Measurements from ENCODE around the gene SH2D1B.

DNA sequence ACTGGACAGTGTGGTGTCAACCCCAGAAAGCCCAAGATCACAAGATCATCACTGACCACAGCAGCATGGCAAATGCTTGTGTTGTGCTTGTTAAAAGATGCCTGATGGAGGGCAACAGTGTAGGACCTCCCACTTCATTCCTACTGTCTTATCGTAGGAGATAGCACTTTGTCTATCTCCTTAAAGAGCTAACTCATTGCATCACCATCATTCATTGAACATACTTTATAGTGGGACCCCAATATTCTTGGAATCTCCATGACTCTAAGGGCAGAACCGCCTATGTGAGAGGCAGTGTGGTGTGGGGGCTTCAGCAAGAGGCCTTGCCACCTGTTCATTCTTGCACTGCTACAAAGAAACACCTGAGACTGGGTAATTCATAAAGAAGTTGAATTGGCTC is 5.0 kb upstream of the SH2D1B start:
- TF ChIP-seq CTCF (IDR thresholded peaks at IDR 0.05) (no peak), EP300 (IDR thresholded peaks at IDR 0.05) (no peak), POLR2A (IDR thresholded peaks at IDR 0.05) (no peak), POLR2AphosphoS5 (IDR thresholded peaks at IDR 0.05) (no peak)
